Measurements from ENCODE around the gene GLP1R. TPM values are rescaled to one million over a fixed set of nuclear protein-coding genes. Genes with fewer than 3 reads are reported as not detected.

GLP1R gene
- total RNA-seq, 1 experiment from 2014 or later, result not detected

GRCh38 chr6:39062014-39062740, 13.6 kb downstream of the GLP1R start:
- no peak for DNase-seq (ENCODE audit: low read depth)

DNA sequence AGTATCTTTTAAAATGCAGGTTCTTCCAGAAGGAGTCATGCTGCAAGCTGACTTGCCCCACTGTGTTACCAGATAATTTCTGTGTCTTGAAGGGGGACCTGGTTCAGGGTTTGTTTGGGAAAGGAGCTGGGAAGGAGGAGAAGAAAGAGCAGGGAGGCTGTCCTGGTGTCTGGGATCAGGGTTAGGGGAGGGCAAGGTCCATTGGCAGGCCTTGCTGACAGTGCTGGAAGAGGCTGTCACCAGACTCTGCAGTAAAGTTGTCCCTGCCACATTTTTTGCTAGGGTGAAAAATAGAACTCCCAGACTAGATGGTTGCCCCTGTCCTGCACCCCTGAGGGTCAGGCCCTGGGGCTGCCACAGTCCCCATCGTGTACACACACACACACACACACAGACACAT, 14.9 kb downstream of the GLP1R start:
- DNase-seq (ENCODE audit: low read depth), result no peak

GRCh38 chr6:39065561-39065960, 17.0 kb downstream of the GLP1R start:
- DNase-seq (ENCODE audit: low read depth), result no peak

- DNase-seq (ENCODE audit: low read depth), result no peak
These were observed 19.8 kb downstream of the GLP1R start for GRCh38 chr6:39068391-39068790.

- DNase-seq (ENCODE audit: low read depth), result no peak
These were observed 24.2 kb downstream of the GLP1R start for GRCh38 chr6:39072830-39073229.

- no peak for DNase-seq (ENCODE audit: low read depth)
These were observed 25.1 kb downstream of the GLP1R start for GRCh38 chr6:39073471-39074355.

- DNase-seq (ENCODE audit: low read depth), result no peak
These were observed 25.9 kb downstream of the GLP1R start for GRCh38 chr6:39074486-39074885.

DNA sequence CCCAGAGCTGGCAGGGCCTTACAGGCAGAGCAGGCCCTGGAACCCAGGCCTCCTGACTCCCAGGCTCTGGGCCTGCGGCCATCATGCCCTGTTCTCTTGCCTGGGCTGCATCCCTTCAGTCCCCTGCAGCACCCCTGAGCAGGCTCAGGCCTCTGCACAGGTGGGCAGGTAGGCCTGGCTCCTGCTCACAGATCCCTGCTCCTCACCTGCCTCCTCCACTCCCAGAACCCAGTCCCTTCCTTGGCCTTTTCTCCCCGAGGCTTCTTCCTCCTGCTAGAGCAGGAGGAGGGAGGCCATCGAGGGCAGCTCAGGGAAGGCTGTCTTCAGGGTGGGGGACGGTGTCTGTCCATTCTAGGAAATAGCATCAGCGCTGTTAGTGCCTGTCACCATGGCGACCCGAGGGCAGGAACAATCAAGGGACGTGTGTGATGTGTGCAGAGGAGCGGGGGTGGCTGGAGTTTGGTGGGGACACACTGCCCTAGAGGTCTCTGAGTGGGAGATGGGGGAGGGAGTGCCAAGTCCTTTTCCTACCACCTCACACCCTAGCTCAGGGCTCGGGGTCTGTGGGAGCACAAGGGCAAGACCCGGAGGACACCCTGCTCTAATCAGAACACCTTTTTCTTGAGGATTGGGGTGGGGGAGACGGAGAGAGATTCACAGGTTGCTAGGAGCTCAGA, 26.6 kb downstream of the GLP1R start:
- DNase-seq (ENCODE audit: low read depth), result no peak

DNA sequence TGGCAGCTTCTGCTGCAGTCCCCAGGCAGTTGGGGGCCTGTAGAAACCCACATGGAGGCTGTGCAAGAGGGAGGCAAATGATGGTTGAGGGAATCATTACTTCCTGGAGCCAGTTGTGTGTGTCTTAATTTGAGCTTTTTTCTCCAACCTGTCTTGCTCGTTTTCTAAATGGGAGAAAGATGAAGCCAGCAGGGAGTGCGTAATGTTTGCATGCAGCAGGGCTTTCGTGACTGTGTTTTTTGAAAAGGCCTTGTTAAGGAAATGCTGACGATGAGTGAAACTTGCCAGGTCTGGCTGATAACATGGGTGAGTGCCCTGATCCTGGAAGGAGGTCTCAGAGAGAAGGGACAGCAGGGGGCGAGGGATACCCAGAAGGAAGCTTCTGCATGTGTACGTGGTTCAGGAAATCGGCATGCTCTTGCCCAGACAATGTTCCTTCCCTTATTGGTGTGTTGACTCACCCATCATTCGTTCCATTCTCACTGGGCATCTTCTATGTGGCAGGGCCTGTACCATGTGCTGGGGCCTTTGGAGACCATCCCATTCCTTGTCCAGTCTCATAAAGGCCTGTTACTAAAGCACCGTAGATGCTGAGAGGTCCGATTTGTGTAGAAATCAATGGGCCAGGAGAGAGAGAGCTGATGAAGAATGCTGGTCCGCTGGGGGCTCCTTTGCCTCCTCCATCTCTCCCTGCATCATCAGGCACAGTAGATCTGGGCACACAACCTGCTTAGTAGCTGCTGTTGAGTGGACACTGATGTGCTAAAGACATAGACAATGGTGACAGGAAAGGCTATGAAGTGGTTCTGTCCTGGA, 27.4 kb downstream of the GLP1R start:
- no peak for DNase-seq (ENCODE audit: low read depth)

GRCh38 chr6:39076623-39077535, 28.3 kb downstream of the GLP1R start:
- DNase-seq (ENCODE audit: low read depth), result no peak

- DNase-seq (ENCODE audit: low read depth), result no peak
These were observed 29.5 kb downstream of the GLP1R start for GRCh38 chr6:39077882-39078594.

DNA sequence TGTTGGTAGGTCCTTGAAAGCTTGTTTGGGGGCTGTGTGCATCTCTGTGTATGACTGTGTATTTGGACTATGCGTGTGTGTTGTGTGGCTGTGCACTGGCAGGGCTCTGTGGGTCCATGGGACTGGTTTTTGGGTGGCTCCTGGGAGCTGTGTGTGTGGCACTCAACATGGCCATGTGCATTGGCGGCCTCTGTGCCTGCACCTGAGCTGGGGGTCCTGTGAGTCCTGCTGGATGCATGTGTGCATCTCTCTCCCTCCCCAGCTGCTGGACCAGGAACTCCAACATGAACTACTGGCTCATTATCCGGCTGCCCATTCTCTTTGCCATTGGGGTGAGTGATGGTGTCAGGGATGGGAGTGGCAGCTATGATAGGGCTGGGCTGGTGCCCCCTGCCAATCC, 30.1 kb downstream of the GLP1R start:
- DNase-seq (ENCODE audit: low read depth), result no peak

DNA sequence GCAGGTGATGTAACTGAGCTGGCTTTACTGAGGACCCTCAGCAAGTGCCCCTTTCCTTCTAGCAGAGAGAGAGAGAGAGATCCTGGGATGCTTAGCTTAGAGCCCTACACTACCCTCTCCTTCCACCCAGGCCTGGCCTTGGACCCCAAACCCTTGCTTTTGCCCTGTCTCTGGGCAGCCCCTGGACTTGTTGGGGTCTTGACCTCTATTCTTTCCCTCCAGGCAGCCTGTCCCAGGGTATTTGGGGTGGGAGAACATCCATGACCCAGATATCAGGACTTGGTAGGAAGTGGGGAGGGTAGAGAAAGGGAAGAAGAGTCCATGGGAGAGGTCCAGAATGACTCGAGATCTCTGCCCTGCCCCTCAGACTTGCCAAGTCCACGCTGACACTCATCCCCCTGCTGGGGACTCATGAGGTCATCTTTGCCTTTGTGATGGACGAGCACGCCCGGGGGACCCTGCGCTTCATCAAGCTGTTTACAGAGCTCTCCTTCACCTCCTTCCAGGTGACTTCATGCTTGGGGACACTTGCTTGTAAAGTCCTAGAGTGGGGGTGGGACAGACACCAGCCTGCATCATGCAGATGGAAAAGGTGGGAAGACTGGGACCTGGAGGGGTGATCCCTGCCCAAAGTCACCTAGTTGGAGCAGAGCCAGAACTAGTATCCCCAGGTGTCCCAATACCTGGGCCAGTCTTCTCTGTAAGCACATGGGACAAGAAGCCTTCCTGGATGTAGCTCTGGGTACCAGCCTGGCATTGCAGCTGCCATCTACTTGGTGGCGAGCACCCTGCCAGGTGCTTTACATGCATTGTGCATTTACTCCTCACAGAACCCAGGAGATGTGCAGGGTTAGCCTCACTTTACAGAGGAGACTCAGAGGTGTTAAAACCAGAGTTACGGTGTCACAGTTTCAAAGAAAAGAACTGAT, 30.9 kb downstream of the GLP1R start:
- DNase-seq (ENCODE audit: low read depth), result no peak

- no peak for DNase-seq (ENCODE audit: low read depth)
These were observed 31.8 kb downstream of the GLP1R start for GRCh38 chr6:39080246-39080875.

DNA sequence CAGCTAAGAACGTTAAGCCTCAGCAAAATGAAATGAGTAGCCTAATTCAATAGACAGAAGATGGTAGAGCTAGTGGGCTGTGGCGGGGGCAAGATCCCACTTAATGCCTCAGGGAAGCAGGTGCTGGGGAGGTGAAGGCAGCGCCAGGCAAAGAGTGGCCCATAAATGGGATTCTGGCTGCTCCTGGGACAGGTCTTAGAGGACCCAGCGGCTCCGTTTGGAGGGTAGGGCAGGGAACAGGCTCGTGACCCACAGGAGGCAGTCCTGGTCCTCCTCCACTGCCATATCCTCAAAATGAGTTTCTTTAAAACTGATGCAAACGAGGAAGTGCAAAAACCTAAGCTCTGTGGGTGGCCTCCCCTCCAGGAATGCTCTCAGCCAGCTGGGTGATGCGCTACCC, 33.7 kb downstream of the GLP1R start:
- DNase-seq (ENCODE audit: low read depth), result no peak

- DNase-seq (ENCODE audit: low read depth), result no peak
These were observed 34.7 kb downstream of the GLP1R start for GRCh38 chr6:39083231-39083634.

- DNase-seq (ENCODE audit: low read depth), result no peak
These were observed 35.9 kb downstream of the GLP1R start for GRCh38 chr6:39084506-39084905.
